ENCODE results near the gene AMMECR1. TPM values are rescaled to one million over a fixed set of nuclear protein-coding genes. Genes with fewer than 3 reads are reported as not detected.

Gene AMMECR1
- total and polyA plus RNA-seq, 2 experiments from 2014 or later: 16.9 to 32.5 TPM

GRCh38 chrX:110173192-110174175 lies 144.4 kb downstream of the AMMECR1 start:
- H3K27ac Mint-ChIP-seq: no peak overlapping the region
- Histone ChIP-seq H3K9me2 (ENCODE audit: insufficient read depth) (no peaks in the 10 kb centered on the region), H3K4me2 (no peak overlapping the region), H3K4me3 (no peak overlapping the region), H3K27ac (ENCODE audit: low read depth) (no peak overlapping the region), H3K36me3 (ENCODE audit: insufficient read depth) (no peaks in the 10 kb centered on the region), H3K27me3 (ENCODE audit: insufficient read depth) (no peaks in the 10 kb centered on the region), H2AFZ (no peak overlapping the region), H3K4me1 (ENCODE audit: insufficient read depth) (no peaks in the 10 kb centered on the region), H3F3A (replicated peaks; ENCODE audit: low read depth) (no peaks in the 10 kb centered on the region), H3K79me2 (replicated peaks; ENCODE audit: insufficient read depth) (no peaks in the 10 kb centered on the region), H4K20me1 (replicated peaks; ENCODE audit: insufficient read depth) (no peaks in the 10 kb centered on the region)
- no peak for DNase-seq (ENCODE audit: low spot score)
- TF ChIP-seq NANOG (IDR thresholded peaks at IDR 0.05; ENCODE audit: borderline replicate concordance) (no peak), ZNF331 (CRISPR knock-in tag; IDR thresholded peaks at IDR 0.05; ENCODE audit: low read depth) (no peak), CREB1 (CRISPR knock-in tag; IDR thresholded peaks at IDR 0.05; ENCODE audit: low read depth) (no peak), JUNB (IDR thresholded peaks at IDR 0.05; ENCODE audit: unreplicated experiment) (no peak), POLR2AphosphoS5 (IDR thresholded peaks at IDR 0.05; ENCODE audit: low read depth) (no peak), ETS1 (IDR thresholded peaks at IDR 0.05) (no peak), ZNF462 (CRISPR knock-in tag; IDR thresholded peaks at IDR 0.05) (no peak), CTCF (conservative IDR thresholded peaks at IDR 0.05; ENCODE audit: low read depth in 2 of 2) (no peak), EZH2 (IDR thresholded peaks at IDR 0.05; ENCODE audit: low read depth, unreplicated experiment) (no peak), EZH2phosphoT487 (IDR thresholded peaks at IDR 0.05; ENCODE audit: unreplicated experiment) (no peak), REST (IDR thresholded peaks at IDR 0.05; ENCODE audit: unreplicated experiment) (no peak)
- no peaks in the 10 kb centered on the region; the same call in 1 of the 3 replicates for H3K36me3 Mint-ChIP-seq (ENCODE audit: low read depth)
- H3K4me3 Mint-ChIP-seq: no peak overlapping the region
- peaks cover 5% of the 10 kb centered on the region; the same call in 2 of the 3 replicates for H3K4me1 Mint-ChIP-seq
- no peaks in the 10 kb centered on the region; the same call in 2 of the 3 replicates for H3K9me3 Mint-ChIP-seq
- no peak for ATAC-seq
- peaks cover 5% of the 10 kb centered on the region for H3K27me3 Mint-ChIP-seq (ENCODE audit: insufficient read depth, low read depth, poor library complexity)

Data from GM23338 (cell line).